NT2/D1 (cell line): Measurements from ENCODE around the gene PTCH2.
"Not testable (repeated sequence)": the region's sequence is repeated elsewhere in the genome, so short reads cannot be mapped to it uniquely, and the experiment has no call there.

Experiments used
- DNase-seq: peaks from one replicate; pipeline ENCODE4 v3.0.0-alpha.2; 2011; ENCODE audit warnings: low read depth, low spot score
- H3K27me3 ChIP-seq: 2 replicates; pipeline ENCODE4 v1.6.0; 2011; ENCODE audit warnings: mild to moderate bottlenecking; ENCODE audit not compliant: insufficient read length, insufficient read depth
- H3K36me3 ChIP-seq: 2 replicates; pipeline ENCODE4 v1.6.1; 2011; ENCODE audit warnings: mild to moderate bottlenecking, low read length, mixed read lengths; ENCODE audit not compliant: insufficient read depth, insufficient read length
- H3K4me1 ChIP-seq: 2 replicates; pipeline ENCODE4 v1.5.1; 2011; ENCODE audit not compliant: insufficient read depth, insufficient read length
- H3K4me3 ChIP-seq: 2 replicates; pipeline ENCODE4 v1.5.1; 2011; ENCODE audit warnings: low read depth; ENCODE audit not compliant: insufficient read length
- H3K9ac ChIP-seq: 2 replicates; pipeline ENCODE4 v1.6.0; 2011; ENCODE audit warnings: low read depth; ENCODE audit not compliant: insufficient read length
- H3K9me3 ChIP-seq: 2 replicates; pipeline ENCODE4 v1.5.1; 2011; ENCODE audit warnings: mild to moderate bottlenecking, low read length; ENCODE audit not compliant: insufficient read depth
- SUZ12 ChIP-seq: IDR thresholded peaks from 2 replicates; pipeline ENCODE4 v1.6.1; 2011; ENCODE audit not compliant: insufficient read length, insufficient read depth; ENCODE audit errors: extremely low read depth
- YY1 ChIP-seq: IDR thresholded peaks from 2 replicates; pipeline ENCODE4 v1.6.1; 2011; ENCODE audit not compliant: insufficient read length, insufficient read depth
- ZNF274 ChIP-seq: IDR thresholded peaks from 2 replicates; pipeline ENCODE4 v1.6.1; 2011; ENCODE audit warnings: mild to moderate bottlenecking, low read depth, low read length

PTCH2 gene

GRCh38 chr1:44803312-44804095 is 39.5 kb downstream of the PTCH2 start:
- Histone ChIP-seq H3K4me1 (peaks cover 43% of the 10 kb centered on the region), H3K9me3 (no peaks in the 10 kb centered on the region), H3K27me3 (peaks cover 6% of the 10 kb centered on the region), H3K36me3 (peaks cover 53% of the 10 kb centered on the region), H3K9ac (no peak overlapping the region), H3K4me3 (no peak overlapping the region)
- no peak for DNase-seq
- TF ChIP-seq YY1, result no peak
- no peak for TF ChIP-seq ZNF274
- no peak for TF ChIP-seq SUZ12

- Histone ChIP-seq H3K4me3 (no peak overlapping the region), H3K9me3 (no peaks in the 10 kb centered on the region), H3K27me3 (peaks cover 6% of the 10 kb centered on the region), H3K36me3 (peaks cover 53% of the 10 kb centered on the region), H3K4me1 (peaks cover 40% of the 10 kb centered on the region), H3K9ac (no peak overlapping the region)
- TF ChIP-seq YY1 (no peak), SUZ12 (no peak), ZNF274 (no peak)
- no peak for DNase-seq
These were observed 40.1 kb downstream of the PTCH2 start for GRCh38 chr1:44803062-44803311.

GRCh38 chr1:44802306-44803061 is 40.6 kb downstream of the PTCH2 start:
- Histone ChIP-seq H3K9ac (peak overlapping the region; percentile 12), H3K36me3 (peaks cover 53% of the 10 kb centered on the region), H3K27me3 (peaks cover 6% of the 10 kb centered on the region), H3K4me1 (peaks cover 36% of the 10 kb centered on the region), H3K9me3 (no peaks in the 10 kb centered on the region), H3K4me3 (no peak overlapping the region)
- TF ChIP-seq YY1 (no peak), ZNF274 (no peak), SUZ12 (no peak)
- no peak for DNase-seq

GRCh38 chr1:44801491-44802305 is 41.4 kb downstream of the PTCH2 start:
- Histone ChIP-seq H3K4me1 (peaks cover 31% of the 10 kb centered on the region), H3K36me3 (peaks cover 51% of the 10 kb centered on the region), H3K27me3 (peaks cover 6% of the 10 kb centered on the region), H3K4me3 (peak overlapping the region; percentile 1), H3K9ac (peak overlapping the region; percentile 26), H3K9me3 (no peaks in the 10 kb centered on the region)
- no peak for DNase-seq
- TF ChIP-seq YY1 (no peak), ZNF274 (no peak), SUZ12 (no peak)

- peak; percentile 99 for DNase-seq
- Histone ChIP-seq H3K36me3 (peaks cover 34% of the 10 kb centered on the region), H3K9me3 (no peaks in the 10 kb centered on the region), H3K9ac (peak within 1 kb of the TSS; percentile 91), H3K4me3 (peak within 1 kb of the TSS; percentile 89), H3K4me1 (peaks cover 22% of the 10 kb centered on the region), H3K27me3 (peaks cover 6% of the 10 kb centered on the region)
- TF ChIP-seq SUZ12 (no peak), YY1 (no peak), ZNF274 (no peak)
These were observed 43.1 kb downstream of the PTCH2 start, which contains the start of gene PLK3 for GRCh38 chr1:44799770-44800584. PLK3 (plus strand) TSS chr1:44800377; CDS start chr1:44800464, 87 bp downstream.

GRCh38 chr1:44798481-44799365 is 44.3 kb downstream of the PTCH2 start:
- DNase-seq, result no peak
- no peak overlapping the region for H3K4me3 ChIP-seq
- peak overlapping the region; percentile 65 for H3K9ac ChIP-seq
- peaks cover 6% of the 10 kb centered on the region for H3K27me3 ChIP-seq
- no peak for TF ChIP-seq SUZ12
- TF ChIP-seq YY1, result no peak
- no peak for TF ChIP-seq ZNF274
- H3K36me3 ChIP-seq, result peaks cover 24% of the 10 kb centered on the region
- no peaks in the 10 kb centered on the region for H3K9me3 ChIP-seq
- peaks cover 19% of the 10 kb centered on the region for H3K4me1 ChIP-seq

GRCh38 chr1:44797886-44798285 is 45.2 kb downstream of the PTCH2 start:
- not testable (repeated sequence) for H3K4me3 ChIP-seq, H3K9ac ChIP-seq, H3K9me3 ChIP-seq, DNase-seq, H3K27me3 ChIP-seq
- peaks cover 20% of the 10 kb centered on the region for H3K4me1 ChIP-seq
- H3K36me3 ChIP-seq, result peaks cover 15% of the 10 kb centered on the region
